Caco-2 (cell line): ENCODE results near the gene PHACTR2. TPM values are rescaled to one million over a fixed set of nuclear protein-coding genes. Genes with fewer than 3 reads are reported as not detected.

ENCODE experiments used
- BruUV-seq: library from RNA; stranded (reverse); fragments of 400-500 nt; replicated peaks from 2 replicates; lab custom pipeline; 2021; lab: Mats Ljungman, UMichigan
- CTCF ChIA-PET: fragments of 300-600 bp; sonication (Branson Sonifier 250); formaldehyde crosslinking; loops from one replicate; lab custom pipeline; 2022; ENCODE audit warnings: antibody characterized with exemption; lab: Charles Lee
- POLR2A ChIA-PET: fragments of 300-600 bp; sonication (Branson Sonifier 250); formaldehyde crosslinking; loops from one replicate; lab custom pipeline; 2022; ENCODE audit warnings: antibody characterized with exemption; lab: Charles Lee
- DNase-seq, 2 experiments: peaks; one replicate each; pipeline versions ENCODE4 v3.0.0 to v3.0.0-alpha.2; 2020 to 2022
- H3K27me3 ChIP-seq: replicated peaks from 2 replicates; pipeline ENCODE4 v1.6.0; 2011; ENCODE audit warnings: low read length; ENCODE audit not compliant: control insufficient read depth, insufficient read depth
- H3K36me3 ChIP-seq: 2 replicates; pipeline ENCODE4 v1.5.1; 2011; ENCODE audit warnings: low read length; ENCODE audit not compliant: control insufficient read depth, insufficient read depth
- H3K4me1 ChIP-seq: fragments of 250-450 bp; sonication (Bioruptor Pico); 2 replicates; pipeline ENCODE4 v1.5.1; 2020; ENCODE audit warnings: mild to moderate bottlenecking
- H3K4me3 ChIP-seq: 2 replicates; pipeline ENCODE4 v1.5.1; 2011; ENCODE audit warnings: low read depth, mild to moderate bottlenecking, control low read depth, low read length
- H3K9me3 ChIP-seq: fragments of 250-450 bp; sonication (Bioruptor Pico); 2 replicates; pipeline ENCODE4 v1.5.1; 2020; ENCODE audit warnings: mild to moderate bottlenecking, moderate library complexity
- H3K27ac Mint-ChIP-seq: one replicate; pipeline ENCODE4 v1.8.0; 2022; ENCODE audit warnings: mixed read lengths; ENCODE audit not compliant: unreplicated experiment
- H3K27me3 Mint-ChIP-seq: one replicate; pipeline ENCODE4 v1.8.0; 2022; ENCODE audit warnings: mixed read lengths; ENCODE audit not compliant: insufficient read depth, unreplicated experiment
- H3K36me3 Mint-ChIP-seq: one replicate; pipeline ENCODE4 v1.8.0; 2022; ENCODE audit warnings: mild to moderate bottlenecking, mixed read lengths; ENCODE audit not compliant: insufficient read depth, unreplicated experiment
- H3K4me1 Mint-ChIP-seq: one replicate; pipeline ENCODE4 v1.8.0; 2022; ENCODE audit warnings: low read depth, mixed read lengths; ENCODE audit not compliant: unreplicated experiment
- H3K4me3 Mint-ChIP-seq: one replicate; pipeline ENCODE4 v1.8.0; 2022; ENCODE audit warnings: mild to moderate bottlenecking, moderate library complexity, mixed read lengths; ENCODE audit not compliant: unreplicated experiment
- H3K9me3 Mint-ChIP-seq: one replicate; pipeline ENCODE4 v1.8.0; 2022; ENCODE audit warnings: mixed read lengths; ENCODE audit not compliant: unreplicated experiment
- intact Hi-C: fragments of 100-400 bp; cut with micrococcal nuclease; formaldehyde crosslinking; loops from one replicate; pipeline ENCODE4 v1.10.0; 2022; ENCODE audit not compliant: unreplicated experiment
- total RNA-seq: library from RNA; stranded (reverse); gene quantifications from 2 replicates; pipeline ENCODE4 v1.2.3, GENCODE V29; 2022
- TF ChIP-seq, protein P1 (sequence below), 2 experiments: fragments of 200-600 bp in 1 of 2; IDR thresholded peaks; 1 replicate in 1 of 2; 2 replicates in 1 of 2; pipeline versions ENCODE4 v1.5.1 to v1.8.0; 2011 to 2022; ENCODE audit warnings: antibody characterized with exemption in 1 of 2, control low read depth in 1 of 2, inconsistent platforms in 1 of 2, low read depth in 1 of 2, low read length in 1 of 2, mild to moderate bottlenecking in 1 of 2, moderate library complexity in 1 of 2; ENCODE audit not compliant: insufficient read depth in 1 of 2, severe bottlenecking in 1 of 2, unreplicated experiment in 1 of 2

Gene PHACTR2
- total RNA-seq, 1 experiment from 2014 or later = 100 TPM

DNA sequence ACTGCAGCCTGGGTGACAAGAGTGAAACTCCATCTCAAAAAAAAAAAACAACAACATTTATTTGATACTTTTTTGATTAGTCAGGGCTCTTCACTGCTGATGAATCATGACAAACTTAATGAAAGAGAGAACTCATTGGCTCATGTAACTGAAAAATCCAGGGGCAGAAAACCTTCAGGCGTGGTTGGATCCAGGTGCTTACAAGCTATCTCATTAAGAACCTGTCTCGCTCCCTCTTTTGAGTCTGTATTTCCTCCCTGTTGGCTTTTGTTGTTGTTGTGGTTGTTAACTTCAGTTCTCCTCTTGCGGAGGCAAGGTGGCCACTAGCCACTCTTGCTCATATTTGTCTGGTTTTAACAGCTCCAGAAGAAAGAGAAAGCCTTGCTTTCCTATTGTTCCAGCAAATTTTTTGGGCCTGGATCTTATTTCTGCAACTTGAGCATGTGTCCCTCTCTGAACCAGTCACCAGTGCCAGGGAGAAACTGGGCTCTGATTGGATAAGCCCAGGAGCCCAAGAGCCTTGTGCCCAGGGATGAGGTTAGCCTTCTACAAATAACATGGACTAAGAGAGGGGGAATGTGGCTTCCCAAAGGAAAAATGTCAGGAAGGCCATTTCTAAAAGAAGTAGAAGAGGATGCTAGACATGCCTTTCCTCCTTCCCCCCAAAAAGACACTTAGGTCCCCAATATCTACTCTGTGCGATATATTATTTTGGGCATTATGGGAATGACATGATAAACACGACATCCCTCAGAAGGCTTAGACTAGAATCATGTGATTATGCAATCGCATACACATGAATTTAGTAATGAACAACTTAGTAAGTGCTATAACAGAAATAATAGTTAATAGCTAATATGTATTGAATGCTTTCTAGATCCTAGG is 64.5 kb downstream of the PHACTR2 start:
- H3K27ac Mint-ChIP-seq = peak overlapping the region; percentile 95
- peak overlapping the region; percentile 69 for H3K4me3 Mint-ChIP-seq
- CTCF ChIA-PET = no interaction called here
- Histone ChIP-seq H3K4me3 (no peak overlapping the region), H3K27me3 (no peaks in the 10 kb centered on the region), H3K9me3 (no peaks in the 10 kb centered on the region), H3K36me3 (no peaks in the 10 kb centered on the region; the same call in 1 of the 2 replicates), H3K4me1 (peaks cover 52% of the 10 kb centered on the region)
- TF ChIP-seq, protein P1, sequence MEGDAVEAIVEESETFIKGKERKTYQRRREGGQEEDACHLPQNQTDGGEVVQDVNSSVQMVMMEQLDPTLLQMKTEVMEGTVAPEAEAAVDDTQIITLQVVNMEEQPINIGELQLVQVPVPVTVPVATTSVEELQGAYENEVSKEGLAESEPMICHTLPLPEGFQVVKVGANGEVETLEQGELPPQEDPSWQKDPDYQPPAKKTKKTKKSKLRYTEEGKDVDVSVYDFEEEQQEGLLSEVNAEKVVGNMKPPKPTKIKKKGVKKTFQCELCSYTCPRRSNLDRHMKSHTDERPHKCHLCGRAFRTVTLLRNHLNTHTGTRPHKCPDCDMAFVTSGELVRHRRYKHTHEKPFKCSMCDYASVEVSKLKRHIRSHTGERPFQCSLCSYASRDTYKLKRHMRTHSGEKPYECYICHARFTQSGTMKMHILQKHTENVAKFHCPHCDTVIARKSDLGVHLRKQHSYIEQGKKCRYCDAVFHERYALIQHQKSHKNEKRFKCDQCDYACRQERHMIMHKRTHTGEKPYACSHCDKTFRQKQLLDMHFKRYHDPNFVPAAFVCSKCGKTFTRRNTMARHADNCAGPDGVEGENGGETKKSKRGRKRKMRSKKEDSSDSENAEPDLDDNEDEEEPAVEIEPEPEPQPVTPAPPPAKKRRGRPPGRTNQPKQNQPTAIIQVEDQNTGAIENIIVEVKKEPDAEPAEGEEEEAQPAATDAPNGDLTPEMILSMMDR (IDR thresholded peaks at IDR 0.05; ENCODE audit: insufficient read depth in 1 of 2, low read depth in 1 of 2, low read length in 1 of 2, severe bottlenecking in 1 of 2, unreplicated experiment in 1 of 2) = no peak
- BruUV-seq = no TSS peak
- peaks cover 12% of the 10 kb centered on the region for H3K36me3 Mint-ChIP-seq
- H3K9me3 Mint-ChIP-seq = no peaks in the 10 kb centered on the region
- H3K27me3 Mint-ChIP-seq = no peaks in the 10 kb centered on the region
- DNase-seq = no peak
- H3K4me1 Mint-ChIP-seq = peaks cover 39% of the 10 kb centered on the region
- POLR2A ChIA-PET = no interaction called here
- intact Hi-C loops = no loop called here

DNA sequence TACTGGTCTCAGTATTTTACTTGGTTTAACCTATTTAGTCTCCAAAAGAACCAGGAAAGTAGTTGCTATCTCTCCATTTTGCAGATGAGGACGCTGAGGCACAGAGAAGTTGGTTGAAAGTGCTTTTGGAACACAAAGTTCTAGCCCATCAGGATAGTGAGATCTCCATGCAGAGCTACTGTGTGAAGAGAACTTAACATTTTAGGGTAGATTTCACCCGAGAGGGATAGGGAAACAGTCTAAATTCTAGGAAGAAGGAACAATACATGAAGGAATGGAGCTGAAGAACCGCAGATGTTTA is 65.1 kb downstream of the PHACTR2 start:
- H3K9me3 ChIP-seq = no peaks in the 10 kb centered on the region
- peaks cover 56% of the 10 kb centered on the region for H3K4me1 ChIP-seq
- no peaks in the 10 kb centered on the region for H3K27me3 ChIP-seq
- Mint-ChIP-seq H3K36me3 (peaks cover 12% of the 10 kb centered on the region), H3K9me3 (no peaks in the 10 kb centered on the region), H3K27me3 (no peaks in the 10 kb centered on the region), H3K4me3 (peak overlapping the region; percentile 69), H3K27ac (peak overlapping the region; percentile 95), H3K4me1 (peaks cover 45% of the 10 kb centered on the region)
- BruUV-seq = no TSS peak
- no peak for DNase-seq
- TF ChIP-seq, protein P1 (IDR thresholded peaks at IDR 0.05; ENCODE audit: insufficient read depth in 1 of 2, low read depth in 1 of 2, low read length in 1 of 2, severe bottlenecking in 1 of 2, unreplicated experiment in 1 of 2) = no peak
- ChIA-PET CTCF (no interaction called here), POLR2A (no interaction called here)
- H3K4me3 ChIP-seq = no peak overlapping the region
- no peaks in the 10 kb centered on the region; the same call in 1 of the 2 replicates for H3K36me3 ChIP-seq
- intact Hi-C loops = no loop called here

DNA sequence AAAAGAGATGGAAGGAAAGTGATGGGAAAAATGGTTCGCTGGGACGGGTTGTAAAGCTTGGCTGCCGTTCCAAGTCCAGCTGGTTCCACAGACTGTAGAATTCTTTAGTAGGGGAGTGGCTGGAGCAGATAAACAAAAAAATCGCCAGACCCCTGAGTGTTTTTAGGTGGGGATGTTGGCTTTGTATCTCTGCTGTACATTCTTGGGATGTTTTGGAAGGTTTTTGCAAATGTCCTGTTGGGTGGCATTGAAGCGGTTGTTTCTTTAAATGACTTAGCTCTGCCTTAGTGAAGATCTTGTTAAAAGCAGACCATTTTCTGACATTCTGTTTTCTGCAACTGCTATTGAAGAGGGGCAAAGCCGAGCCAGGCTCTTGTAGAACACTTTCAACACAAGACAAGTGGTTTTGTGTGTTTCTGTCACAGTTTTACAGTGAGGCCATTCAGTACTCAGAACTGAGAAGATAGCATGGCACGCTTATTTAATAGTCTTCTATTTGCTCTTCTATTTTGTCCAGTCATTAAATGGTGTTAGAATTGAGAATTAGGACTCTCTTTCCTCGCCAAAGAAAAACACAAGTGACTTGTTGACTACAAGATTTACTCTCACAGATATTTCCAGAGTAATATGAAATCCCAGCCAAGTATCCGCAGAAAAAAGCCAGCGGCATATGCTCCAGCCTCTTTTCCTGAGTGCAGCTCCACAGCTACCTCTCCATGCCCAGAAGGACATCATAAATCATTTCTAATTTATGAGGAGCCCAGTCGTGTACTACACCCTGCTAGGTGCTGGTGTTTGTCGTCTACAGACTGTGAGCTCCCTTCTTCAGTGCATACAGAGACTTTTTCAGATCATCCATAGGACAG is 65.8 kb downstream of the PHACTR2 start:
- Mint-ChIP-seq H3K27me3 (no peaks in the 10 kb centered on the region), H3K4me1 (peaks cover 52% of the 10 kb centered on the region), H3K9me3 (no peaks in the 10 kb centered on the region), H3K27ac (peak overlapping the region; percentile 95), H3K36me3 (peaks cover 12% of the 10 kb centered on the region), H3K4me3 (peak overlapping the region; percentile 69)
- Histone ChIP-seq H3K4me3 (no peak overlapping the region), H3K4me1 (peaks cover 62% of the 10 kb centered on the region), H3K27me3 (no peaks in the 10 kb centered on the region), H3K36me3 (no peaks in the 10 kb centered on the region; the same call in 1 of the 2 replicates), H3K9me3 (no peaks in the 10 kb centered on the region)
- peak in 1 of 2 experiments; percentile 48 for DNase-seq
- no TSS peak for BruUV-seq
- ChIA-PET POLR2A (no interaction called here), CTCF (no interaction called here)
- intact Hi-C loops = no loop called here
- TF ChIP-seq, protein P1 (IDR thresholded peaks at IDR 0.05; ENCODE audit: insufficient read depth in 1 of 2, low read depth in 1 of 2, low read length in 1 of 2, severe bottlenecking in 1 of 2, unreplicated experiment in 1 of 2) = no peak
